Measurements from ENCODE around the gene GSG1. TPM values are rescaled to one million over a fixed set of nuclear protein-coding genes. Genes with fewer than 3 reads are reported as not detected.

GSG1 gene
- total RNA-seq, result not detected in 2 replicates

GRCh38 chr12:13103391-13104033 lies at the start of gene GSG1:
Gene GSG1 (minus strand): TSS chr12:13103667. CDS start chr12:13103512, 155 bp downstream.

GRCh38 chr12:13044002-13044905 lies 59.2 kb downstream of the GSG1 start, which contains the start of gene FAM234B:
Gene FAM234B (plus strand): TSS chr12:13044381. CDS start chr12:13044404, 23 bp downstream.

Other genes with a start within 250 kb of the GSG1 start
- gene GPRC5A, start 212.1 kb downstream of the GSG1 start, total RNA-seq, result 0.60 and 1.4 TPM in 2 replicates
- not detected in 2 replicates for gene GPRC5D, start 151.5 kb downstream of the GSG1 start, total RNA-seq
- gene HEBP1, start 103.4 kb downstream of the GSG1 start, total RNA-seq, result 29.0 and 34.5 TPM in 2 replicates
- gene FAM234B, start 59.3 kb downstream of the GSG1 start, total RNA-seq, result 11.4 and 11.5 TPM in 2 replicates
- gene EMP1, start 93.1 kb upstream of the GSG1 start, total RNA-seq, result 121 and 125 TPM in 2 replicates

Measured in dermis lymphatic vessel endothelial cell (primary cell).